ENCODE results near the gene ASB18.
"Not testable (repeated sequence)": the region's sequence is repeated elsewhere in the genome, so short reads cannot be mapped to it uniquely, and the experiment has no call there.

ASB18 gene

GRCh38 chr2:236287656-236288055 is 23.4 kb upstream of the ASB18 start:
- no peak for DNase-seq (ENCODE audit: low read depth)
- no peak overlapping the region for H3K4me3 ChIP-seq (ENCODE audit: low read depth, low read length)

- DNase-seq (ENCODE audit: low read depth) = no peak
- no peak overlapping the region for H3K4me3 ChIP-seq (ENCODE audit: low read depth, low read length)
Measured at GRCh38 chr2:236286873-236287545, 22.8 kb upstream of the ASB18 start.

DNA sequence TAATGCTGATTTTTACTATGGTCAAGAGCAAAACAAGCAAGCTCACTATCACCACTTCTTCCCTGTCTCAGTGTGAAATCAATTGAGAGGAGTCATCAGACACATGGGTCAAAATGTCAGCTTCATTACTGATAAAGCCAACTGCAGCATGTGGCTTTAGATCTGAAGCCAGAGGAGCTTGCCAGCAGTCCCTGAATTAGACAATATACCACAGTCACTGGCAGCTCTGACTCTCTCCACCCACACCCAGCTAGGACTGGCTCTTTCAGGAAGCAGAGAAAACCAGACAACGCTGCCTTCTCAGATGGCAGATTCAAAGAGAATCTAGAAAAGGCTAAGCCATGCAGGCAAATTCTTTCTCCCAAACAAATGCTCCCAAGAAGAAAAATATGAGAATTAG is 20.0 kb upstream of the ASB18 start:
- DNase-seq (ENCODE audit: low read depth) = no peak
- no peak overlapping the region for H3K4me3 ChIP-seq (ENCODE audit: low read depth, low read length)

GRCh38 chr2:236282406-236282805 is 18.2 kb upstream of the ASB18 start:
- H3K4me3 ChIP-seq (ENCODE audit: low read depth, low read length) = no peak overlapping the region
- no peak for DNase-seq (ENCODE audit: low read depth)

DNA sequence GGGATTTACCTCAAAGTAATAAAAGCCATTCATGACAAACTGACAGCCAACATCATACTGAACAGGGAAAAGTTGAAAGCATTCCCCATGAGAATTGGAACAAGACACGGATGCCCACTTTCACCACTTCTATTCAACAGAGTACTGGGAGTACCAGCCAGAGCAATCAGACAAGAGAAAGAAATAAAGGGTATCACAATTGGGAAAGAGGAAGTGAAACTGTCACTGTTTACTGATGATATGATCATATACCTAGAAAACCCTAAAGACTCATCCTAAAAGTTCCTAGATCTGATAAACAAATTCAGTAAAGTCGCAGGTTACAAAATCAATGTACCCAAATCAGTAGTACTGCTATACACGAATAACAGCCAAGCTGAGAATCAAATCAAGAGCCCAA is 17.2 kb upstream of the ASB18 start:
- no peak for DNase-seq (ENCODE audit: low read depth)
- H3K4me3 ChIP-seq (ENCODE audit: low read depth, low read length) = no peak overlapping the region

DNA sequence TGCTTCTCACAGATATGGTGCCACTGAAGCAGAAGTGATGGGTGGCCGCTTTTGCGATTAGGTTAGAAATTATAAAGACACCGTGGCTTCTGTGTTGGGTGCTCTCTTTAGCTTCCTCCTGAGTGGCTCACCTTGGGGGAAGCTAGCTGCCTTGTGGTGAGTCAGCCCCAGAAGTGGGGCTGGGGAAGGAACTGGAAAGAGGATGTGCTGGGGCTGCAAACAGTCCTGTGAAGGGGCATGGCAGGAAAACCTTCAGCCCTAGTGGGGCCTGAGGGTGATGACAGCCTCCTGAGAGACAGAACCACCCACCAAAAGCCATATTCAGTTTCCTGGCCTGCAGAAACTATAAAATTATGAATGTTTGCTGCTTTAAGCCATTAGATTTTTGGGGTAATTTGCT is 8.9 kb upstream of the ASB18 start:
- H3K4me3 ChIP-seq (ENCODE audit: low read depth, low read length) = no peak overlapping the region
- no peak for DNase-seq (ENCODE audit: low read depth)

GRCh38 chr2:236271851-236272250 is 7.6 kb upstream of the ASB18 start:
- DNase-seq (ENCODE audit: low read depth) = no peak

GRCh38 chr2:236269876-236270275 is 5.7 kb upstream of the ASB18 start:
- not testable (repeated sequence) for H3K4me3 ChIP-seq (ENCODE audit: low read depth, low read length); DNase-seq (ENCODE audit: low read depth)

More at GRCh38 chr2:236271851-236272250, 7.6 kb upstream of the ASB18 start:
- no peak overlapping the region for H3K4me3 ChIP-seq (ENCODE audit: low read depth, low read length)

- no peak overlapping the region for H3K4me3 ChIP-seq (ENCODE audit: low read depth, low read length)
- no peak for DNase-seq (ENCODE audit: low read depth)
Measured at GRCh38 chr2:236265675-236266074, 1.5 kb upstream of the ASB18 start.

- no peak for DNase-seq (ENCODE audit: low read depth)
- H3K4me3 ChIP-seq (ENCODE audit: low read depth, low read length) = no peak overlapping the region
Measured at GRCh38 chr2:236262238-236262637, 2.0 kb downstream of the ASB18 start.

DNA sequence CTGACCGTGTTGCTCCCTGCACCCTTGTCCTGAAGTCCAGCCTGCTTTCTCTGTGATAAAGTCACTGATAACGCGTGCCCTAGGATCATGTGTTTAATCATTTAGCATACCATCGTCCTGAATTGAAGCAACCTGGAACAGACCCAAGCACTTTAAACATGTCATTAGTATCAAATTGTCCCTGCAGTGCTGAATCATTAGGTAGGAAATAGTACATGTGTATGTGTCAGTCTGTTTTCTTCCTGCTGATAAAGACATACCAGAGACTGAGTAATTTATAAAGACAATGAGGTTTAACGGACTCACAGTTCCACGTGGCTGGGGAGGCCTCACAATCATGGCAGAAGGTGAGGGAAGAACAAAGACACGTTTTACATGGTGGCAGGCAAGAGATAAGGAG is 2.8 kb downstream of the ASB18 start:
- no peak for DNase-seq (ENCODE audit: low read depth)
- H3K4me3 ChIP-seq (ENCODE audit: low read depth, low read length) = no peak overlapping the region

GRCh38 chr2:236259371-236259770 is 4.8 kb downstream of the ASB18 start:
- no peak overlapping the region for H3K4me3 ChIP-seq (ENCODE audit: low read depth, low read length)
- no peak for DNase-seq (ENCODE audit: low read depth)

- DNase-seq (ENCODE audit: low read depth) = no peak
Measured at GRCh38 chr2:236257575-236257974, 6.6 kb downstream of the ASB18 start.

GRCh38 chr2:236257136-236257535 is 7.1 kb downstream of the ASB18 start:
- no peak for DNase-seq (ENCODE audit: low read depth)
- H3K4me3 ChIP-seq (ENCODE audit: low read depth, low read length) = no peak overlapping the region

More at GRCh38 chr2:236257575-236257974, 6.6 kb downstream of the ASB18 start:
- no peak overlapping the region for H3K4me3 ChIP-seq (ENCODE audit: low read depth, low read length)

GRCh38 chr2:236256366-236256985 is 7.7 kb downstream of the ASB18 start:
- H3K4me3 ChIP-seq (ENCODE audit: low read depth, low read length) = no peak overlapping the region
- no peak for DNase-seq (ENCODE audit: low read depth)

- no peak for DNase-seq (ENCODE audit: low read depth)
- no peak overlapping the region for H3K4me3 ChIP-seq (ENCODE audit: low read depth, low read length)
Measured at GRCh38 chr2:236254674-236255073, 9.5 kb downstream of the ASB18 start.

DNA sequence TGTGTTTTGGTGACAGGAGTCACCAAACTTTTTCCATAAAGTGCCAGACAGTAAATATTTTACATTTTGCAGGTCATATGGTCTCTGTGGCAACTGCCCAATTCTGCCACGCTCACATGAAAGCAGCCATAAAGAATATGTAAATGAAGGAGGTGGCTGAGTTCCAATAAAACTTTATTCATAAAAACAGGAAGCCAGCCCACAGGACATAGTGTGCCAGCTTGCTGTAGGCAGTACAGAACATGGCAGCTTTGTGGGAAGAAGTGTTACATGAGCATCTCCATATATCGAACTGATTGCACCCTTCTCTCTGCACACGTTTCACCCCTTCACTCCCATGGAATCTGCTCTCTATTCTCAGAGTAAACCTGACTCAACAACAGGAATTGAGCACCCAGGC is 10.2 kb downstream of the ASB18 start:
- DNase-seq (ENCODE audit: low read depth) = no peak
- no peak overlapping the region for H3K4me3 ChIP-seq (ENCODE audit: low read depth, low read length)

- no peak overlapping the region for H3K4me3 ChIP-seq (ENCODE audit: low read depth, low read length)
- DNase-seq (ENCODE audit: low read depth) = no peak
Measured at GRCh38 chr2:236252602-236253001, 11.6 kb downstream of the ASB18 start.

- no peak for DNase-seq (ENCODE audit: low read depth)
- no peak overlapping the region for H3K4me3 ChIP-seq (ENCODE audit: low read depth, low read length)
Measured at GRCh38 chr2:236250909-236251579, 13.2 kb downstream of the ASB18 start.

DNA sequence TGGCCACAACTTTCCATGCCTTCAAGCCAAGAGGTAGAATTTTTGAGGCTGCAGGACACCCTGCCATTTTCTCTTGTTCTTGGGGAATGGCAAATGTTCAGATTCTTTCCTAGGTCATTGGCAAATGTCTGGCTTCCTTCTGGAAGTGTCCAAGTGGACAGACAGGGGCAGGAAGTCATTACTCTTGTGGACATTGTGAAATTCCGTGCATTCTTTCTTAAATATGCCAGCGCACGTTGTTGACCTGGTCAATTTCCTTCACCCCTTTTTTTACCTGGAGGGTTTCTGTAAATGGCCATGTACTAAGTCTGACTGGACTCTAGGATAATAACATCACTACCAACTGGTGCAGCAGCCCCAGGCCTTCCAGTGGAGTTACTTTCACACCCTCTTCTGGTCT is 13.9 kb downstream of the ASB18 start:
- H3K4me3 ChIP-seq (ENCODE audit: low read depth, low read length) = no peak overlapping the region
- no peak for DNase-seq (ENCODE audit: low read depth)

- no peak for DNase-seq (ENCODE audit: low read depth)
Measured at GRCh38 chr2:236249066-236249465, 15.1 kb downstream of the ASB18 start.

More at GRCh38 chr2:236249066-236249465, 15.1 kb downstream of the ASB18 start:
- no peak overlapping the region for H3K4me3 ChIP-seq (ENCODE audit: low read depth, low read length)
